WERI-Rb-1 (cell line): ENCODE data around the gene GRIK3.

ENCODE experiments used
- DNase-seq: peaks from one replicate; pipeline ENCODE4 v3.0.0-alpha.2; 2020
- H3K27ac ChIP-seq: fragments of 250-450 bp; sonication (Bioruptor Pico); 2 replicates; pipeline ENCODE4 v1.5.1; 2020; ENCODE audit warnings: mild to moderate bottlenecking, moderate library complexity
- H3K27me3 ChIP-seq: fragments of 250-450 bp; sonication (Bioruptor Pico); 2 replicates; pipeline ENCODE4 v1.5.1; 2021; ENCODE audit warnings: mild to moderate bottlenecking, low read depth, moderate library complexity; ENCODE audit not compliant: insufficient read depth, severe bottlenecking
- H3K36me3 ChIP-seq: fragments of 250-450 bp; sonication (Bioruptor Pico); 2 replicates; pipeline ENCODE4 v1.5.1; 2020; ENCODE audit warnings: mild to moderate bottlenecking, moderate library complexity
- H3K4me3 ChIP-seq: 2 replicates; pipeline ENCODE4 v1.5.1; 2011; ENCODE audit warnings: low read depth, mild to moderate bottlenecking, control low read depth, low read length
- H3K9me3 ChIP-seq: fragments of 250-450 bp; sonication (Bioruptor Pico); 2 replicates; pipeline ENCODE4 v1.5.1; 2021; ENCODE audit warnings: mild to moderate bottlenecking, moderate library complexity; ENCODE audit not compliant: severe bottlenecking
- CTCF ChIP-seq: IDR thresholded peaks from 2 replicates; pipeline ENCODE4 v1.5.1; 2011; ENCODE audit warnings: low read depth, mild to moderate bottlenecking, control low read depth, inconsistent platforms, low read length

The GRIK3 gene

GRCh38 chr1:36934061-36934460, 100.3 kb downstream of the GRIK3 start:
- Histone ChIP-seq H3K9me3 (no peaks in the 10 kb centered on the region), H3K4me3 (no peak overlapping the region), H3K27me3 (no peaks in the 10 kb centered on the region), H3K36me3 (peaks cover 12% of the 10 kb centered on the region), H3K27ac (no peak overlapping the region)
- TF ChIP-seq CTCF: no peak
- no peak for DNase-seq

- no peak for DNase-seq
- Histone ChIP-seq H3K9me3 (no peaks in the 10 kb centered on the region), H3K27me3 (no peaks in the 10 kb centered on the region), H3K36me3 (peaks cover 14% of the 10 kb centered on the region), H3K4me3 (no peak overlapping the region), H3K27ac (no peak overlapping the region)
- no peak for TF ChIP-seq CTCF
Measured at GRCh38 chr1:36927826-36928225, 106.5 kb downstream of the GRIK3 start.

GRCh38 chr1:36925251-36925650, 109.1 kb downstream of the GRIK3 start:
- no peak overlapping the region for H3K27ac ChIP-seq
- DNase-seq: no peak
- no peaks in the 10 kb centered on the region for H3K27me3 ChIP-seq
- H3K36me3 ChIP-seq: peaks cover 6% of the 10 kb centered on the region
- H3K9me3 ChIP-seq: no peaks in the 10 kb centered on the region
- H3K4me3 ChIP-seq: no peak overlapping the region
- TF ChIP-seq CTCF: no peak

GRCh38 chr1:36924282-36924811, 110.0 kb downstream of the GRIK3 start:
- H3K27ac ChIP-seq: no peak overlapping the region
- H3K4me3 ChIP-seq: no peak overlapping the region
- TF ChIP-seq CTCF: no peak
- H3K9me3 ChIP-seq: no peaks in the 10 kb centered on the region
- peaks cover 5% of the 10 kb centered on the region; the same call in 1 of the 2 replicates for H3K36me3 ChIP-seq
- H3K27me3 ChIP-seq: no peaks in the 10 kb centered on the region
- DNase-seq: peak; percentile 31

- no peak for DNase-seq
- H3K27me3 ChIP-seq: no peaks in the 10 kb centered on the region
- TF ChIP-seq CTCF: no peak
- H3K27ac ChIP-seq: no peak overlapping the region
- no peaks in the 10 kb centered on the region for H3K9me3 ChIP-seq
- H3K36me3 ChIP-seq: peaks cover 3% of the 10 kb centered on the region
- no peak overlapping the region for H3K4me3 ChIP-seq
Measured at GRCh38 chr1:36922593-36923426, 111.5 kb downstream of the GRIK3 start.

GRCh38 chr1:36922071-36922470, 112.2 kb downstream of the GRIK3 start:
- DNase-seq: no peak
- no peak for TF ChIP-seq CTCF
- H3K27ac ChIP-seq: no peak overlapping the region
- no peaks in the 10 kb centered on the region for H3K27me3 ChIP-seq
- H3K4me3 ChIP-seq: no peak overlapping the region
- H3K9me3 ChIP-seq: no peaks in the 10 kb centered on the region
- H3K36me3 ChIP-seq: peaks cover 6% of the 10 kb centered on the region
